ENCODE data around the gene APLN.

- no peak for TF ChIP-seq GLI2 (tag by site-specific recombination; IDR thresholded peaks at IDR 0.05; ENCODE audit: borderline replicate concordance, low read depth)
- no peak for TF ChIP-seq ZNF324 (tag by site-specific recombination; IDR thresholded peaks at IDR 0.05)
- TF ChIP-seq KLF16 (tag by site-specific recombination; IDR thresholded peaks at IDR 0.05) = no peak
- TF ChIP-seq, protein P1, sequence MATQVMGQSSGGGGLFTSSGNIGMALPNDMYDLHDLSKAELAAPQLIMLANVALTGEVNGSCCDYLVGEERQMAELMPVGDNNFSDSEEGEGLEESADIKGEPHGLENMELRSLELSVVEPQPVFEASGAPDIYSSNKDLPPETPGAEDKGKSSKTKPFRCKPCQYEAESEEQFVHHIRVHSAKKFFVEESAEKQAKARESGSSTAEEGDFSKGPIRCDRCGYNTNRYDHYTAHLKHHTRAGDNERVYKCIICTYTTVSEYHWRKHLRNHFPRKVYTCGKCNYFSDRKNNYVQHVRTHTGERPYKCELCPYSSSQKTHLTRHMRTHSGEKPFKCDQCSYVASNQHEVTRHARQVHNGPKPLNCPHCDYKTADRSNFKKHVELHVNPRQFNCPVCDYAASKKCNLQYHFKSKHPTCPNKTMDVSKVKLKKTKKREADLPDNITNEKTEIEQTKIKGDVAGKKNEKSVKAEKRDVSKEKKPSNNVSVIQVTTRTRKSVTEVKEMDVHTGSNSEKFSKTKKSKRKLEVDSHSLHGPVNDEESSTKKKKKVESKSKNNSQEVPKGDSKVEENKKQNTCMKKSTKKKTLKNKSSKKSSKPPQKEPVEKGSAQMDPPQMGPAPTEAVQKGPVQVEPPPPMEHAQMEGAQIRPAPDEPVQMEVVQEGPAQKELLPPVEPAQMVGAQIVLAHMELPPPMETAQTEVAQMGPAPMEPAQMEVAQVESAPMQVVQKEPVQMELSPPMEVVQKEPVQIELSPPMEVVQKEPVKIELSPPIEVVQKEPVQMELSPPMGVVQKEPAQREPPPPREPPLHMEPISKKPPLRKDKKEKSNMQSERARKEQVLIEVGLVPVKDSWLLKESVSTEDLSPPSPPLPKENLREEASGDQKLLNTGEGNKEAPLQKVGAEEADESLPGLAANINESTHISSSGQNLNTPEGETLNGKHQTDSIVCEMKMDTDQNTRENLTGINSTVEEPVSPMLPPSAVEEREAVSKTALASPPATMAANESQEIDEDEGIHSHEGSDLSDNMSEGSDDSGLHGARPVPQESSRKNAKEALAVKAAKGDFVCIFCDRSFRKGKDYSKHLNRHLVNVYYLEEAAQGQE (tag by site-specific recombination; IDR thresholded peaks at IDR 0.05) = no peak
- TF ChIP-seq ZSCAN30 (tag by site-specific recombination; IDR thresholded peaks at IDR 0.05) = no peak
- no peak for TF ChIP-seq YY1 (tag by site-specific recombination; IDR thresholded peaks at IDR 0.05)
- TF ChIP-seq ZNF404 (tag by site-specific recombination; IDR thresholded peaks at IDR 0.05) = no peak
These were observed 33.3 kb upstream of the APLN start for GRCh38 chrX:129688097-129688496.
